KOPT-K1 (cell line): ENCODE results near the gene DUSP14.
"Not testable (repeated sequence)": the region's sequence is repeated elsewhere in the genome, so short reads cannot be mapped to it uniquely, and the experiment has no call there.

Experiments used
- H3K27ac ChIP-seq: fragments of 200-600 bp; sonication (generic); 2 replicates; pipeline ENCODE4 v1.5.1; 2016; ENCODE audit warnings: antibody characterized with exemption, mild to moderate bottlenecking, low read depth, low read length; ENCODE audit not compliant: poor library complexity, severe bottlenecking
- H3K36me3 ChIP-seq: fragments of 200-600 bp; sonication (generic); 2 replicates; pipeline ENCODE4 v1.5.1; 2017; ENCODE audit warnings: antibody characterized with exemption, mild to moderate bottlenecking, low read length, moderate library complexity; ENCODE audit not compliant: insufficient read depth
- H3K9me3 ChIP-seq: fragments of 200-600 bp; sonication (generic); 2 replicates; pipeline ENCODE4 v1.5.1; 2017; ENCODE audit warnings: antibody characterized with exemption, low read length, mild to moderate bottlenecking; ENCODE audit not compliant: insufficient read depth, poor library complexity, severe bottlenecking

Gene DUSP14

GRCh38 chr17:37494401-37494831, 4.7 kb downstream of the DUSP14 start:
- H3K27ac ChIP-seq = no peak overlapping the region
- no peaks in the 10 kb centered on the region for H3K9me3 ChIP-seq
- no peaks in the 10 kb centered on the region for H3K36me3 ChIP-seq

GRCh38 chr17:37494971-37495370, 5.3 kb downstream of the DUSP14 start:
- Histone ChIP-seq H3K9me3 (no peaks in the 10 kb centered on the region), H3K36me3 (no peaks in the 10 kb centered on the region), H3K27ac (no peak overlapping the region)

GRCh38 chr17:37500378-37500777, 10.7 kb downstream of the DUSP14 start:
- H3K9me3 ChIP-seq = no peaks in the 10 kb centered on the region
- no peak overlapping the region for H3K27ac ChIP-seq
- H3K36me3 ChIP-seq = no peaks in the 10 kb centered on the region

- no peak overlapping the region for H3K27ac ChIP-seq
- no peaks in the 10 kb centered on the region for H3K36me3 ChIP-seq
- no peaks in the 10 kb centered on the region for H3K9me3 ChIP-seq
These were observed 12.6 kb downstream of the DUSP14 start for GRCh38 chr17:37502009-37502936.

GRCh38 chr17:37503148-37503547, 13.5 kb downstream of the DUSP14 start:
- no peak overlapping the region for H3K27ac ChIP-seq
- H3K36me3 ChIP-seq = no peaks in the 10 kb centered on the region

GRCh38 chr17:37505333-37505732, 15.6 kb downstream of the DUSP14 start:
- no peaks in the 10 kb centered on the region for H3K36me3 ChIP-seq
- no peaks in the 10 kb centered on the region for H3K9me3 ChIP-seq
- peak overlapping the region; percentile 64 for H3K27ac ChIP-seq

More at GRCh38 chr17:37503148-37503547, 13.5 kb downstream of the DUSP14 start:
- H3K9me3 ChIP-seq = no peaks in the 10 kb centered on the region

GRCh38 chr17:37506678-37507077, 17.0 kb downstream of the DUSP14 start:
- H3K27ac ChIP-seq = peak overlapping the region; percentile 64
- no peaks in the 10 kb centered on the region for H3K9me3 ChIP-seq
- H3K36me3 ChIP-seq = no peaks in the 10 kb centered on the region

GRCh38 chr17:37507111-37507510, 17.4 kb downstream of the DUSP14 start:
- Histone ChIP-seq H3K9me3 (no peaks in the 10 kb centered on the region), H3K36me3 (peaks cover 3% of the 10 kb centered on the region), H3K27ac (no peak overlapping the region)

GRCh38 chr17:37510056-37510455, 20.4 kb downstream of the DUSP14 start:
- Histone ChIP-seq H3K9me3 (no peaks in the 10 kb centered on the region), H3K36me3 (peaks cover 32% of the 10 kb centered on the region), H3K27ac (no peak overlapping the region)

- H3K9me3 ChIP-seq, H3K27ac ChIP-seq: not testable (repeated sequence)
- peaks cover 48% of the 10 kb centered on the region for H3K36me3 ChIP-seq
These were observed 22.0 kb downstream of the DUSP14 start for GRCh38 chr17:37511642-37512041.

- Histone ChIP-seq H3K36me3 (peaks cover 57% of the 10 kb centered on the region), H3K27ac (no peak overlapping the region), H3K9me3 (no peaks in the 10 kb centered on the region)
These were observed 22.9 kb downstream of the DUSP14 start for GRCh38 chr17:37512442-37513068.

- Histone ChIP-seq H3K27ac (no peak overlapping the region), H3K9me3 (no peaks in the 10 kb centered on the region), H3K36me3 (peaks cover 68% of the 10 kb centered on the region)
These were observed 24.0 kb downstream of the DUSP14 start for GRCh38 chr17:37513711-37514110.

- no peak overlapping the region for H3K27ac ChIP-seq
- H3K9me3 ChIP-seq = no peaks in the 10 kb centered on the region
- peaks cover 93% of the 10 kb centered on the region for H3K36me3 ChIP-seq
These were observed 26.5 kb downstream of the DUSP14 start for GRCh38 chr17:37516127-37516571.

- Histone ChIP-seq H3K36me3 (peaks cover 92% of the 10 kb centered on the region), H3K27ac (no peak overlapping the region), H3K9me3 (no peaks in the 10 kb centered on the region)
These were observed 28.2 kb downstream of the DUSP14 start for GRCh38 chr17:37517881-37518280.

GRCh38 chr17:37518826-37519225, 29.1 kb downstream of the DUSP14 start:
- peaks cover 91% of the 10 kb centered on the region for H3K36me3 ChIP-seq
- H3K27ac ChIP-seq = no peak overlapping the region
- H3K9me3 ChIP-seq = no peaks in the 10 kb centered on the region
